Measurements from ENCODE around the gene TWNK.

DNA sequence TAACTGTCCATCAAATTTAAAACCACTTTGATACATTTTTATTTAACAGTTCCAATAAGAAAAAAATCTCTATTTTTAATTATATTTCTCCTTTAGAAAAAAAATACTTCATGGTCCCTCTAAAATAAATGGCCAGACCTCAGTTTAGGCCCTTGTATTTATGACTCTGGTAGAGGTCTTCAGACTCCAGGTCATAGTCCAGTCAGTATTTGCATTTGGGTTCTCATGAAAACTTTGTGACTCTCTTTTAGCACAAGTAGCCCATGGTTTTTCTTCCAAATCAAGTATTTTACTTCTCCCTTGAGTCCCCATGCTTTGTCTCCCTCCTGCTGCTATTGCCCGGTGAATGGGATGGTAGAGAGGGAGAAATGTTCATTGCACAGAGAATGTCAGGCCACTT is 23.5 kb upstream of the TWNK start:
- TF ChIP-seq CTCF (IDR thresholded peaks at IDR 0.05; ENCODE audit: low read length): no peak
- TF ChIP-seq EZH2 (optimal IDR thresholded peaks at IDR 0.05; ENCODE audit: low read depth, low read length): no peak
- no peak for TF ChIP-seq EZH2phosphoT487 (IDR thresholded peaks at IDR 0.05; ENCODE audit: low read length)

All from MM.1S (cell line).